A673 (cell line): ENCODE results near the gene SVBP.

Experiments
- EZH2 ChIP-seq: fragments of 200-600 bp; sonication (generic); IDR thresholded peaks from 2 replicates; pipeline ENCODE4 v1.6.1; 2017; ENCODE audit warnings: borderline replicate concordance, low read depth, mild to moderate bottlenecking, mixed read lengths, antibody characterized with exemption, low read length; ENCODE audit not compliant: poor library complexity, severe bottlenecking
- TF ChIP-seq, protein P1 (sequence below): fragments of 300-800, 200-600 bp; sonication (generic); conservative IDR thresholded peaks from 2 replicates; pipeline ENCODE4 v1.5.1; 2017; ENCODE audit warnings: low read depth, mild to moderate bottlenecking, antibody characterized with exemption, low read length, moderate library complexity, mixed read lengths

DNA sequence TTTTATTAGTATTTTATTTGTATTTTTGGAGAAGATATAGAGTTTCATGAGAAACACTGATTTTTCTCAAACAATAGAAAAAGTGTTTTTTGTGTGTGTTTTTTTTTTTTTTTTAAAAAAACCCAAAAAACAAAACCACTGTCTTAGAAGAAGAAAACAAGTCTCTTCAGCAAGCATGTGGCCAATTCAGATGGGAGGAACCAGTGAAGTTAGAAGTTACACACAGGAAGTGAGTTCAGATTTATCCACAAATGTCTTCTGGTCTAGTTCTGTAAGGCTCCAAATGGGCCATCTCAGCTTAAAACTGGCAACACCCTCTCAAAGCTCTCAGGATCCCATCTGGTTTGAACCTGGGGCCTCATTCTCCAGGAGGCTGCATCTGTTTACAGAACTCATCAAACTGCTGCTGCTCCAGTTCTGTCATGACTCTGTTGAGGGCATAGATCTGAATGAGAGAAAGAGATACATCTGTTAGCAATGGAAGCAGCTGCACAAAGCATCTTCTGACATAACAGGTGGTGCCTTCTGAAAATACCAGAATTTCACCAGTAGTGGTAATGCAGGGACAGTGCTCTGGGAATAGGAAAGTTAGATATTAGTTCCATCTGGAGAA is 10.0 kb downstream of the SVBP start:
- no peak for TF ChIP-seq EZH2
- TF ChIP-seq, protein P1, sequence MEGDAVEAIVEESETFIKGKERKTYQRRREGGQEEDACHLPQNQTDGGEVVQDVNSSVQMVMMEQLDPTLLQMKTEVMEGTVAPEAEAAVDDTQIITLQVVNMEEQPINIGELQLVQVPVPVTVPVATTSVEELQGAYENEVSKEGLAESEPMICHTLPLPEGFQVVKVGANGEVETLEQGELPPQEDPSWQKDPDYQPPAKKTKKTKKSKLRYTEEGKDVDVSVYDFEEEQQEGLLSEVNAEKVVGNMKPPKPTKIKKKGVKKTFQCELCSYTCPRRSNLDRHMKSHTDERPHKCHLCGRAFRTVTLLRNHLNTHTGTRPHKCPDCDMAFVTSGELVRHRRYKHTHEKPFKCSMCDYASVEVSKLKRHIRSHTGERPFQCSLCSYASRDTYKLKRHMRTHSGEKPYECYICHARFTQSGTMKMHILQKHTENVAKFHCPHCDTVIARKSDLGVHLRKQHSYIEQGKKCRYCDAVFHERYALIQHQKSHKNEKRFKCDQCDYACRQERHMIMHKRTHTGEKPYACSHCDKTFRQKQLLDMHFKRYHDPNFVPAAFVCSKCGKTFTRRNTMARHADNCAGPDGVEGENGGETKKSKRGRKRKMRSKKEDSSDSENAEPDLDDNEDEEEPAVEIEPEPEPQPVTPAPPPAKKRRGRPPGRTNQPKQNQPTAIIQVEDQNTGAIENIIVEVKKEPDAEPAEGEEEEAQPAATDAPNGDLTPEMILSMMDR = no peak
